Parathyroid adenoma (tissue), 2 donors: Measurements from ENCODE around the gene KSR1.

Source experiments
- H2AFZ ChIP-seq: fragments of 300-600 bp; sonication (generic); one replicate; pipeline ENCODE4 v1.7.0; 2017; ENCODE audit warnings: antibody characterized with exemption, mild to moderate bottlenecking
- H3K27ac ChIP-seq: fragments of 300-600 bp; sonication (generic); one replicate; pipeline ENCODE4 v1.7.0; 2017
- H3K27me3 ChIP-seq: fragments of 300-600 bp; sonication (generic); one replicate; pipeline ENCODE4 v1.7.0; 2017; ENCODE audit warnings: low read length; ENCODE audit not compliant: control insufficient read depth, insufficient read depth
- H3K36me3 ChIP-seq: fragments of 300-600 bp; sonication (generic); one replicate; pipeline ENCODE4 v1.7.0; 2017; ENCODE audit warnings: low read length; ENCODE audit not compliant: control insufficient read depth, insufficient read depth
- H3K4me1 ChIP-seq: fragments of 300-600 bp; sonication (generic); one replicate; pipeline ENCODE4 v1.7.0; 2017; ENCODE audit warnings: control low read depth
- H3K4me2 ChIP-seq: fragments of 300-600 bp; sonication (generic); one replicate; pipeline ENCODE4 v1.7.0; 2017; ENCODE audit warnings: low read length
- H3K4me3 ChIP-seq: fragments of 300-600 bp; sonication (generic); one replicate; pipeline ENCODE4 v1.7.0; 2017; ENCODE audit warnings: low read depth, low read length
- H3K79me2 ChIP-seq: fragments of 300-600 bp; sonication (generic); one replicate; pipeline ENCODE4 v1.7.0; 2017; ENCODE audit warnings: control low read depth
- H3K9ac ChIP-seq: fragments of 300-600 bp; sonication (generic); one replicate; pipeline ENCODE4 v1.7.0; 2017; ENCODE audit warnings: mild to moderate bottlenecking
- H3K9me3 ChIP-seq: fragments of 300-600 bp; sonication (generic); one replicate; pipeline ENCODE4 v1.7.0; 2017; ENCODE audit warnings: low read length; ENCODE audit not compliant: control insufficient read depth
- CTCF ChIP-seq: fragments of 300-600 bp; sonication (generic); IDR thresholded peaks from one replicate; pipeline ENCODE4 v1.7.0; 2017; ENCODE audit warnings: antibody characterized with exemption, mild to moderate bottlenecking
- donor health status: primary hyperparathyroidism.

KSR1 gene

GRCh38 chr17:27571563-27572352 is 115.5 kb downstream of the KSR1 start:
- Histone ChIP-seq H3K79me2 (peaks cover 15% of the 10 kb centered on the region), H3K4me2 (no peak overlapping the region), H2AFZ (no peak overlapping the region), H3K9ac (no peak overlapping the region), H3K4me3 (no peak overlapping the region), H3K27ac (no peak overlapping the region), H3K4me1 (peaks cover 20% of the 10 kb centered on the region), H3K36me3 (no peaks in the 10 kb centered on the region), H3K9me3 (no peaks in the 10 kb centered on the region), H3K27me3 (no peaks in the 10 kb centered on the region)
- TF ChIP-seq CTCF, result no peak

- no peaks in the 10 kb centered on the region for H3K9me3 ChIP-seq
- H3K4me2 ChIP-seq, result no peak overlapping the region
- no peaks in the 10 kb centered on the region for H3K36me3 ChIP-seq
- no peak for TF ChIP-seq CTCF
- no peak overlapping the region for H3K4me3 ChIP-seq
- peaks cover 15% of the 10 kb centered on the region for H3K79me2 ChIP-seq
- no peaks in the 10 kb centered on the region for H3K27me3 ChIP-seq
- H3K4me1 ChIP-seq, result peaks cover 28% of the 10 kb centered on the region
- no peak overlapping the region for H2AFZ ChIP-seq
- no peak overlapping the region for H3K27ac ChIP-seq
- H3K9ac ChIP-seq, result no peak overlapping the region
These were observed 116.4 kb downstream of the KSR1 start for GRCh38 chr17:27572665-27573064.

- Histone ChIP-seq H3K9ac (no peak overlapping the region), H3K79me2 (peaks cover 15% of the 10 kb centered on the region), H3K9me3 (no peaks in the 10 kb centered on the region), H3K4me3 (no peak overlapping the region), H3K4me2 (no peak overlapping the region), H3K27me3 (no peaks in the 10 kb centered on the region), H3K4me1 (peaks cover 28% of the 10 kb centered on the region), H2AFZ (no peak overlapping the region), H3K36me3 (no peaks in the 10 kb centered on the region), H3K27ac (no peak overlapping the region)
- no peak for TF ChIP-seq CTCF
These were observed 117.3 kb downstream of the KSR1 start for GRCh38 chr17:27573548-27573947.

GRCh38 chr17:27573971-27574525 is 117.8 kb downstream of the KSR1 start:
- no peaks in the 10 kb centered on the region for H3K27me3 ChIP-seq
- TF ChIP-seq CTCF, result no peak
- H3K79me2 ChIP-seq, result peaks cover 15% of the 10 kb centered on the region
- H3K4me3 ChIP-seq, result no peak overlapping the region
- no peak overlapping the region for H3K4me2 ChIP-seq
- no peak overlapping the region for H3K27ac ChIP-seq
- H3K4me1 ChIP-seq, result peaks cover 28% of the 10 kb centered on the region
- no peaks in the 10 kb centered on the region for H3K9me3 ChIP-seq
- no peaks in the 10 kb centered on the region for H3K36me3 ChIP-seq
- H2AFZ ChIP-seq, result no peak overlapping the region
- H3K9ac ChIP-seq, result no peak overlapping the region
